A673 (cell line): Measurements from ENCODE around the gene DUS3L.

Experiments used
- CTCF ChIP-seq: fragments of 300-800, 200-600 bp; sonication (generic); conservative IDR thresholded peaks from 2 replicates; pipeline ENCODE4 v1.5.1; 2017; ENCODE audit warnings: low read depth, mild to moderate bottlenecking, antibody characterized with exemption, low read length, moderate library complexity, mixed read lengths
- EZH2 ChIP-seq: fragments of 200-600 bp; sonication (generic); IDR thresholded peaks from 2 replicates; pipeline ENCODE4 v1.6.1; 2017; ENCODE audit warnings: borderline replicate concordance, low read depth, mild to moderate bottlenecking, mixed read lengths, antibody characterized with exemption, low read length; ENCODE audit not compliant: poor library complexity, severe bottlenecking

- no peak for TF ChIP-seq CTCF
- TF ChIP-seq EZH2: no peak
These were observed 5.5 kb downstream of the DUS3L start for GRCh38 chr19:5785423-5785822.
